Left lobe of liver (tissue), 2 donors: ENCODE measurements around the gene RGS6. TPM values are rescaled to one million over a fixed set of nuclear protein-coding genes. Genes with fewer than 3 reads are reported as not detected.

ENCODE experiments used
- ATAC-seq: fragments of 200-7000 bp; cut with Tn5 transposase; one replicate; pipeline ENCODE4 v1.9.1; 2020; ENCODE audit warnings: mild to moderate bottlenecking, moderate library complexity
- DNase-seq: peaks from one replicate; pipeline ENCODE4 v3.0.0-alpha.2; 2020; ENCODE audit warnings: low spot score
- total RNA-seq: library from RNA; stranded (reverse); gene quantifications from one replicate; pipeline ENCODE4 v1.2.1, GENCODE V29; 2021
- donor health status: DM: no; HTN: no; CAD: no; lungs with moderate emphysema.
- donor health status: DM: no; HTN: yes; CAD: no.

RGS6 gene
- total RNA-seq, 1 donor from 2014 or later: not detected

DNA sequence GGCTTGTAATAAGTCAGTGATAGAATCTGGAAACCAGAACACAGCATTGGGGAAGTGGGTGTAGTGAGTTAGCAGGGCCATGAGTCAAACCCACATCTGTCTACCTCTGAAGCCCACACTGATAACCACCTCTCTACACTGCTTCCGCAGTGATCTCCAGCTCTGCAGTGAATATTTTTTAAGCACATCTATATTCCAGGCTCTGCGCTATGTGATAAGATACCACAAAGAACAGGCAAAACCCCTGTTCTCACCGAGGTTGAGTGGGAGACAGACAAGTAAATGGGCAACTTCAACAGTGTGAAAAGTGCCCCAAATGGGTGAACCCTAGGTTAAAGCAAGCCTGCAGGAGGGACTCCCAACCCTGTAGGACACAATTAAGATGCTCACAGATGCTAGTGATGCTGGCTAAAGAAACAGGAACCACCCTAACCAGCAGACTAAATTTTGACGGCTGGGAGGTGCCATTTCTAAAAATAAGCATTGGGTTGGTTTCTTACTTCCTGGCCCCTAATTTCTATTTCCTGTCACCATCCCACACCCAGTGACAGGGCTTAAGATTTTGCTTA, 586.7 kb downstream of the RGS6 start:
- DNase-seq: no peak
- ATAC-seq: no peak

- ATAC-seq (no peak), DNase-seq (no peak)
Observed at GRCh38 chr14:72519543-72519942, 587.3 kb downstream of the RGS6 start.

GRCh38 chr14:72521045-72521444, 588.8 kb downstream of the RGS6 start:
- DNase-seq: no peak
- no peak for ATAC-seq

DNA sequence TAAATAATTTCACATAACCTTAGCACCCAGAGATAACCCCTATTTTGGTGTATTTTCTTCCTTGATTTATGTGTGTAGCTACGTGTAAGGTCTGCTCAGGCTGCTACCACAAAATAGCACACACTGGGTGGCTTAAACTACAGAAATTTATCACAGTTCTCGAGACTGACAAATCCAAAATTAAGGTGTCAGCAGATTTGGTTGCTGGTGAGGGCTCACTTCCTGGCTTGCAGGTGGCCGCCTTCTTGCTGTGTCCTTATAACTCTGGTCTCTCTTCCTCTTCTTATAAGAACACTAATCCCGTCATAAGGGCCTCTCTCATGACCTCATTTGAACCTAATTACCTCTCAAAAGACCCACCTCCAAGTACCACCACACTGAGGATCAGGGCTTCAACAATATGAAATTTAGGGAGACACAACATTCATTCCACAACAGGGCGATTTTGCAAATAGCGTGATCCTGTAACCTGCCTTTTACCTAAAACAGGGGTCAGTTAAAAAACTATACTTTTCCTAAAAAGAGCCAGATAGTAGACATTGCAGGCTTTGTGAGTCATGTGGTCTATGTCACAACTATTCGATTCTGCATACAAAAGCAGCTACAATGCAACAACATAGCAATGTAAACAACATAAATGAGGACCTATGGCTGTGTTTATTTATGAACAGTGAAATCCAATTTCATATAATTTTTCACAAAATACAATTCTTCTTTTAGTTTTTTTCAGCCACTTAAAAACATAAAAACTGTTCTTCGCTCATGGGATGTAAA, 589.9 kb downstream of the RGS6 start:
- ATAC-seq: no peak
- DNase-seq: no peak

GRCh38 chr14:72522847-72523246, 590.6 kb downstream of the RGS6 start:
- DNase-seq: peak; percentile 65

DNA sequence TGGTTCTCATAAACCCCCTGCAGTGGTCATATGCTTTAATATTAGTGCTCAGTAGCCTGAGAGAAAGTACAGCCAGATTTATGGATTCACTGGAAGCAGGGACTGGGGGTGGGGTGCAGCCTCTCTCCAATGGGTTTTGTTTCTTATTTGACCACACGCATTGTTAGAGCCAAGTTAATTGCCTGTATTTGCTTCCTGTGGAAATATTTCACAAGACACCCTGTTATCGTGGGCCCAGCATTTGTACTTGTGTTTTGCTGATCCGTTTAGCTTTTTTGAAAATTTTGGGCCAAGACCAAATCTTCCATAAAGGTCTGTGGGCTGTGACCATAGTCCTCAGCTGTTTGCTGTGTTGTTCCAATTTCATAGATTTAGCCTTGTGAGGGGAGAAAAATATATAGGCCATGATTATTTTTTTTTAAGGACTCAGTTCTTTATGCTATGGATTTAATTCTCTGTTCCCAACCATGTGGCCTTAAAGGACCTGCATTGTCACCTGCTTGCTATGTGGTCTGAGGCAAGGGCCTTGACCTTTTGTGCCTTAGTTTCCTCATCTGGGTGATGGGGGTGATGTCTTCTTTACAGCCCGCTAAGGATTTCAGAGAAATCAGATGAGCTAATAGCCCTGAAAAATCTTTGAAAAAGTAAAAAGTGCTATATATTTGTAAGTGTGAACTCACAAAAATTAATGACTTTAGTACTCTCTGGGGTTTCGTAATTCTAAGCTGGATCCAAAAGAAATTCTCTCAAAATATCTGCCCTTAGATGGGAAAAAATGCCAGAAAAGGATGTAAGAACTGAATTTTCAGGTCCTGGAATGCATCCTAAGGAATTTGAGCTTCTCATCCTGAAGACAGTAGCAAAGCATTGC, 591.4 kb downstream of the RGS6 start:
- peak; percentile 69 for ATAC-seq
- DNase-seq: no peak

More at GRCh38 chr14:72522847-72523246, 590.6 kb downstream of the RGS6 start:
- peak; percentile 79 for ATAC-seq

GRCh38 chr14:72524295-72524629, 592.0 kb downstream of the RGS6 start:
- no peak for ATAC-seq
- DNase-seq: no peak

- no peak for ATAC-seq
- no peak for DNase-seq
Observed at GRCh38 chr14:72525087-72525915, 593.1 kb downstream of the RGS6 start.

- DNase-seq (no peak), ATAC-seq (no peak)
Observed at GRCh38 chr14:72527591-72527990, 595.4 kb downstream of the RGS6 start.

DNA sequence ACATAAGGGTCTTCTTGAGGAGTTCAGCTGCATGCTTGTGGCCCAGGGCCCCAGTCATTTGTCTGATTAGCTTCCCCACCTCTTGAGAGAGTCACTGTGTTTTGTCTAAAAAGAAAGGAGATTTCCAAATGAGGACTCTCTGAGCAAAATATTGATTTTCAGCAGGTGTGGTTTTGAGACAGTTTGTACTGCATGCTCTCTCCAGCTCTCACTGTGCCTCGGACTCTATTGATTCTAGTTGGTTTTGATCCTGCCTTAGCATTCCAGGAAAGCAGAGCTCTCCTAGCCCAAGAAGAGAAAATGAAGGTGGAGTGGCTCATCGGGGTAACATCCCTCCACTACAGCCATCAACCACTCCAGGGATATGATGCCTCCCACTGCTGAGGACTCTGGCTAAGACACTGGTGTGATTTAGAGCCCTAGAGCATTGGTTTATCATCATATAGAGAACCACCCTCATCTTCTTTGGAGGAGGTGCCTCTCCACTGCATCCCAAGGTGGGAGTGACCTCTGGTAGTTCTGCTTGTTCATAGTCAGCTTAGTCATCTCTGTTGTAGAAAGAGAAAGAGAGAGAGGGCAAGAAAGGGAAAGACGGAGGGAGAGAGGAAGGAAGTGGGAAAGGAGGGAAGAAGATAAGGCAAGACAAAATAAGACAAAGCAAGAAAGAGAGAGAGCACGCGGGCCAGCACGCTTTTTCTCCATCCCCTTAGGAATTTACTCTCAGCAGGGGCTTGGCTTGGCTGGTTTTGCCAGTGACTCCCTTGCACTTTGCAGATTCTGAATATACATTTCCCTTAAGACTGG, 596.0 kb downstream of the RGS6 start:
- DNase-seq (no peak), ATAC-seq (peak; percentile 75)

GRCh38 chr14:72528863-72529175, 596.6 kb downstream of the RGS6 start:
- ATAC-seq: peak; percentile 30
- DNase-seq: no peak

DNA sequence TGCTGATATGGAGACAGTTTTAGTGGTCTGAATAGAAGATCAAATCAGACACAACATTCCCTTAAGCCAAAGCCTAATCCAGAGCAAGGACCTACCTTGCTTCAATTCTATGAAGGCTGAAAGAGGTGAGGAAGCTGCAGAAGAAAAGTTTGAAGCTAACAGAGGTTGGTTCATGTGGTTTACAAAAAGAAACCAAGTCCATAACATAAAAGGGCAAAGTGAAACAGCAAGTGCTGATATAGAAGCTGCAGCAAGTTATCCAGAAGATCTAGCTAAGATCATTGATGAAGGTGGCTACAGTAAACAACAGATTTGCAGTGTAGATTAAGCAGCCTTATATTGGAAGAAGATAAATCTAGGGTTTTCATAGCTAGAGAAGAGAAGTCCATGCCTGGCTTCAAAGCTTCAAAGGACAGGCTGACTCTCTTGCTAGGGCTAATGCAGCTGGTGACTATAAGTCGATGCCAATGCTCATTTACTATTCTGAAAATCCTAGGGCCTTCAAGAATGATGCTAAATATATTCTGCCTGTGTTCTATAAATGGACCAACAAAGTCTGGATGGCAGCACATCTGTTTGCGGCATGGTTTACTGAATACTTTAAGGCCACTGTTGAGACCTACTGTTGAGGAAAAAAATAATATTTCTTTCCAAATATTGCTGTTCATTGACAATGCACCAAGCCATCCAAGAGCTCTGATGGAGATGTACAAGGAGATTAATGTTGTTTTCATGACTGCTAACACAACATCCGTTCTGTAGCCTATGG, 600.6 kb downstream of the RGS6 start:
- ATAC-seq (no peak), DNase-seq (no peak)

DNA sequence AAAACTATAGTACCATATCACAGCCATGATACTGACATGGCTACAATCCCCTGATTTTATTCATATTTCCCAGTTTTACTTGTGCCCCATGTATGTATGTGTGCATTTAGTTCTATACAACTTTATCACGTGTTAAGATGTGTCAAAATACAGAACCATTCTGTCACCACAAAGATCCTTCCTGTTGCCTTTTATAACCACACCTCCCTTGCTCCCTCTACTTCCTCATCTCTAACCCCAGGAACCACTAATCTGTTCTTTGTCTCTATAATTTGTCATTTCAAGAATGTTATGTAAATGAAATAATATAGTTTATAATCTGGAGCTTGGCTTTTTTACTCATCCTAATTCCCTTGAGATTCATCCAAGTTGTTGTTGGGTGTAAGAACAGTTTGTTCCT, 603.3 kb downstream of the RGS6 start:
- ATAC-seq (no peak), DNase-seq (no peak)

DNA sequence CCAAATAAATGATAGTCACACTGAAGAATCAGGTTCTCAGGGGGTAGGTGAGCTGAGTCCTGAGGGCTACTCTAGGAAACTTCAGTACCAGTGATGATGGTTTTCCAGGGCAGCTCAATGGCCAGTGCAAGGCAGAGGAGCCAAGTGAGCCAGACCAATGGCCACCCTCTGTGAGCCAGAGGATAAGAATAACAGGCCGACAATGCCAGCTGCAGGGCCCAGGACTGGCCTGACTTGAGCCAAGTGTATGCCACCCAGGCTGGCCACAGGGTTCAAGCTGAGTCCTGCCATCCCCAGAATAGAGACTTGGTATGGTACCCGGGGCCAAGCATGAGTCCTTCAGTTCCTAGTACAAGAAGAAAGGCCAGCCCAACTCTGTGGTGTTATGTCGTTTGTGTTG, 606.2 kb downstream of the RGS6 start:
- no peak for DNase-seq

DNA sequence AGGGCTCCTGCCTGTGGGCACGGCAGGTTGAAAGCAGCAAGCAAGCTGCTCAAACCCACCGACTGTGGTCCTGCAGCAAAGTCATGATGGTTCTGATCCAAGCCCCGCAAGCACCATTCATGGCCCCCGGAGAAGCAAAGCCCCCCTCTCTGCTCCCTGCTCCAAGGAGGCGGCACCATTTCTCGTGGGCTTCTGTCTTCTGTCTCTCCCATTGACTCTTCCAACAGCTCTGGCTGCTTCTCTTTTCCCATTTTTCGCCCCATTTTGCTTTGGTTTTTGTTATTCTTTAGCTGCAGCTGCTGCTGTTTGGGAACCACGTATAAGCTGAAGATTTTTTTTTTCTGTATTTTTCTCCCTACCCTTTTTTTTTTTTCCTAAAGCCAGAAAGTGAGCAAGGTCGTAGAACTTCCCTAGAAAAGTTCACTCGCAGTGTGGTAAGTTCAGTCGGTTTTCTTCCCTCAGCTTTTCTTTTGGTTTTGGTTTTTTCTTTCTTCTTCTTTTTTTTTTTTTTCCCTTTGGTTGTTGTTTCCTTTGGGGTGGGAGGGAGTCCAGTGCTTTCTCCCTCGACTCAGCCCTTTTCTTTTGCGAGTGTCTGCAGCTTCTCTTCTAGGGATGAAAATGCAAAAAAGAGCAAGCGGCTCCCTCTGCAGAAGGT, 607.6 kb downstream of the RGS6 start:
- ATAC-seq: no peak
- no peak for DNase-seq

More for the DNA sequence above, 606.2 kb downstream of the RGS6 start:
- no peak for ATAC-seq

GRCh38 chr14:72540836-72541235, 608.6 kb downstream of the RGS6 start:
- ATAC-seq (no peak), DNase-seq (no peak)

- ATAC-seq: no peak
- no peak for DNase-seq
Observed at GRCh38 chr14:72541546-72541945, 609.3 kb downstream of the RGS6 start.

- DNase-seq: no peak
- ATAC-seq: no peak
Observed at GRCh38 chr14:72543341-72543740, 611.1 kb downstream of the RGS6 start.
